NCI-H128 (cell line): ENCODE results near the gene KRT17.
A peak's percentile ranks its signal among the peaks of the same experiment; 100 is the strongest.
"Not testable (repeated sequence)": the region's sequence is repeated elsewhere in the genome, so short reads cannot be mapped to it uniquely, and the experiment has no call there.

ENCODE experiments used
- DNase-seq: peaks from one replicate; lab custom pipeline; 2025; ENCODE audit not compliant: unreplicated experiment; lab: John Stamatoyannopoulos, UW

Gene KRT17

DNA sequence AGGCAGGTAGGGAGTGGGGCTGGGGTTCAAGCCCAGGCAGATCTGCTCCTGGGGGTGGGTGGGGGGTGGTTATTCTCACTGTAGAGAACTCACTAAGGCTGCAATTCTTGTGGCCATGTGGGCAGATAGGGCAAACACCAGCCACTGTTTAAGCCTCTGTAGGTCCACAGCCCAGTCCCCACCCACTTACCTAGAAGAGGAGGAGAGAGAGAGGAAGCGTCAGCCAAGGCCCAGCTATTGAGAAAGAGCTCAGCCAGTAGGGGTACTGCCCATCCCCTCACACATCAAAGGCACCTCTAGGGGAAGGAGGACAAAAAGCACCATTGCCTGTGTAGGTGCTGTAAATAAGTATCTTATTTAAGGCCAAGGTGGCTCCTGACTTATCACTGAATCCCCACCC lies 24.7 kb downstream of the KRT17 start:
- DNase-seq, result no peak

GRCh38 chr17:41595585-41595984 lies 28.8 kb downstream of the KRT17 start:
- DNase-seq, result no peak

DNA sequence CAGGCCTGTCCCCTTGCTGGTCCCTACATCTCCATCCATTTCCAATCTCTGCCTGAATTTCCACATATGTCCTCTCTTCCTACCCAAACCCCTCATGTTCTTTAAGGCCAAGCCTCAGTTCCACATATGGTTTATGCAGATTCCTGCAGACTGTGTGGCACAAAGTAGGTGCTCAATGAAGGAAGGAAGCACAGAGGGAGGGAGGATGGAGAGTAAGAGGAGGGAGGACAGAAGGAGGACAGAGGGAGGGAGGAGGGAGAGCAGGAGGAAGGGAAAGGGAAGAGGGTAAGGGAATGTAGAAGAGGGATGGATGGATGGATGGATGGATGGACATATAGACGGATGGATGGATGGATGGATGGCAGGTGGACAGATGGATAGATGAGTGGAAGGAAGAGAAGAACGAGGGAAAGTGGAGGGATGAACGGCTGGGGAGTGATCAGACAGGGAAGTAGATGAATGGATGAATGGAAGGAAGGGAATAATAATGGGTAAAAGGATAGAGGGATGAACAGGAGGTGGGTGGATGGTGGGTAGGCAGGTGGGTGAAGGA lies 29.9 kb downstream of the KRT17 start:
- no peak for DNase-seq

GRCh38 chr17:41593306-41593981 lies 30.9 kb downstream of the KRT17 start:
- no peak for DNase-seq

DNA sequence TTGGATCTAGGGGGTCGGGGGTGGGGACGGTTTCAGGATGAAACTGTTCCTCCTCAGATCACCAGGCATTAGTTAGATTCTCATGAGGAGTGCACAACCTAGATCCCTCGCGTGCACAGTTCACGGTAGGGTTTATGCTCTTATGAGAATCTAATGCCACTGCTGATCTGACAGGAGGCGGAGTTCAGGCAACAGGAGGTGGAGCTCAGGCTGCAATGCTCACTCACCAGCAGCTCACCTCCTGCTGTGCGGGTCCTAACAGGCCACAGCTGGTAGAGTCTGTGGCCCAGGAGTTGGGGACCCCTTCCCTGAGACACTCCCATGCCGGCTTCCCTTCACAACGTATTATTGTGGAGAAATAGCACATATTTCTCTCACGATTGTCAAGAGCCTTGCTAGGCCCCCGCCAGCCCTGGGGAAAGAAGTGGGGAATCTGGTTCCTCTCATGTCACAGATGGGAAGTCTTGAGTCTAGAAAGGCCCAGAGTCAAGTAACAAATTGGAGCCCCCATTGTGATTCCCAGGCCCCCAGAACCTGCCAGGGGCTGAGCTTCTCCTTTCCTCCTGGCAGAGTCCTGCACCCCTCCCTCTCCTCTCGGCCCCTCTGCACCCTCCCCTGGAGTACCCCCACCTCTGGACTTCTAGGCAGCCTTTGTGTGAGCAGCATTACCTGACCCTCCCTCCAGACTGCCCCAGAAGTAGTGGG lies 31.6 kb downstream of the KRT17 start:
- DNase-seq, result no peak

DNA sequence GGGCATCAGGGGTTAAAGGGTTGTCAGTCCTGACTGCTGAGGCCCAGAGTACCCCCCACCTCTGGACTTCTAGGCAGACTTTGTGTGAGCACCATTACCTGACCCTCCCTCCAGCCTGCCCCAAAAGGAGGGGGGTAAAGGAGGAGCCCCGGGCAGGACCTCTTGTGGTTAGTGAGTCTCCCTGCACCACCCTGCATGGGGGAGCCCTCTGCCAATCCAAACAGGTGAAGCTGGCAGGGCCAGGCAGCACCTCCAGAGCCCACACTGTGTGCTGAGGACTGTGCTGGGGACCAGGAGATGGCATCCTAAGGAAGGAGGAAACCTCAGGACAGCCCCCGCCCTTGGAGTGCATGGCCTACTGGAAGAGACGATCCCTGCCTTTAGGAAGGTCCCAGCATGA lies 35.1 kb downstream of the KRT17 start:
- no peak for DNase-seq

DNA sequence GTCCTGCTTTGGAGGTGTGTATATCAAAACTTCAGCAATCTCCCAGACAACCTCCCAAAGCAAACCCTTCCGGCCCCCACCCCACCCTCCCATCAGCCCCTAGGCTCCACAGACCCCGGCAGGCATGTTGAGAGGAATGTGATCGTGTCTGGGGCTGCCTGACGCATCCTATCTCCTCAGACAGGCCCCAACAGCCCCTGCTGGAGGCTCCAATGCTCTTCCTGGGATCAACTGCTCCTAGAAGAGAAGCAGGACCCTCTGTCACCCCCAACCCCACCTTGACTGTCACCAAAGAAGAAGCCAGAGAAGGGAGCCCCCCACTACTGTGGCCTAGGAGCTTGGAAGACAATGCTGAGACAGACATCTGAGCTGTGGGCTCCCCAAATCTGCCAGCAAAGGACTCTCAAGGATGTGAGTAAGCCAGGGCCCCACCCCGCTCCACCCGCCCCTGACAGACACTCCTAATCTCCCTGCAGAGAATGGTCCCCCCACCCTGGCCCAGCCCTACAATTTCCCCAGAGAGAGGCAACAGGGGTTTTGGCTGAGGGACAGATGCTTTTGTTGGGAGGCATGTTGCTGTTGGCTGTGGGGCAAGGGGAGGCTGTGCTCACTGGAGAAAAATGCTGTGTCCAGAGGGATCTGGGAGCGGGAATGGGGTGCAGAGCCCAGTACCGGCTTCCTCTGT lies 36.1 kb downstream of the KRT17 start:
- no peak for DNase-seq

DNA sequence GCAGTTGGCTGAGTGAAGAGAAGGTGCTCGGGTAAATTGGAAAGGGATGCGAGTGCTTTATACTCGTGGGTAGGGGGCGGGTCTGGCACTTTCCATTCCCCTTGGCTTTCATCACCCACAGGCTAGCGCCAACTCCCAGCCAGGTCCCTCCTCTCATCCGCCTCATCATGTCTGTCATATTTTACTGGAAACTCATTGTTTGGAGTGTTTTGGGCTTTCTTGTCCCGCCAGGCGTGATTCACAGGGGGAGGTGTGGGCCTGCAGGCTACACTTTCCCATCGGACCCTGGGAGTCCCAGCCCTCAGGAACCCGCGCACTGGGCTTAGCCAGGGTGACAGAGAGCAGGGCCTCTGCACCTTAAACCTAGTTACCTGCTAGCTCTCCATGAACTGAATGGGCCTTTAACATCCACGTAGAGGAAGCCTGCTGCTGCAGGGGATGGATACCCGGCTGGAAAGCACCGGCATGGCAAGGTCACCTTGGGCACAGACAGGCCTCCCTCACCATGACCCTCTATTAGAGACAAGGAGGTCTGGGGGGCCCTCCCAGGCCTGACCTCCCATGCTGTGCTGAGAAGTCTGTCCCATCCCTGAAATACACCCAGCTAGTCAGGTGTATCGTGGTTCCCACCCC lies 37.4 kb downstream of the KRT17 start, which contains the start of gene KRT14:
TSS of gene KRT14 (minus strand) at position 33 of the 633 bp plus-strand sequence. CDS start 61 bp downstream, outside the sequence.
- no peak for DNase-seq

DNA sequence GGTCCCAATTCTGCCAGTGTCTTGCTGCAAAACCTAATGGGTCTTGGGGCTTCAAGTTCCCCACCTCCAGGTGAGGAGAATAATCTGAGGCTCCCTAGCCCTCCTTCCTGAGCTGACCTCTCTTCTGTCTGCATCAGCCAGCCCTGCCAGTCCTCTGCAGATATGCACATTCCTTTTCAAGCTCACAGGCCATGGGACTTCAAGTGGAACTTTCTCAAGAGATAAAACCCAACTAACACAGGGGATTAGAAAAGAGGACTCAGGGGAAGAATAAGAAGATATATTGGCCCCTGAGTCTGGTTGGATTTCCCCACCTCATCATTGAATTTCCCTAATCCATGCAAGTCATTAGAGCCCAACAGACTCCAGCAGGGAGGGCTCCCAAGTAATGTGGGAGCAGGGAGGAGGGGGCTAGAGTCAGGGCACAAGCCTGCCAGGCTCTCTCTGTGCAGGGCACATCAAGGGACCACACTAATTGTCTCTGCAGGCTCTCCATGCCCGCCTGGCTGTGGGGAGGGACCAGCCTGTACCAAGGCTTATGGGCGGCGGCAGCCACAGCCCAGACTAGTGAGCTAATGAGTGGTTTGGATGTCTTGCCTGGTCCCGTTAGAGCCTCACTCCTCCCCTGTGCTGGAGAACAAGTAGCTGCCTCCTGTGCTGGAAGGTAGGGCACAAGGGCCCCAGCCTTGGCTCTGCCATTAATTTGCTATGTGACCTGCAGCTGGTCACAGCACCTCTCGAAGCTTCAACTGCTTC lies 38.9 kb downstream of the KRT17 start:
- no peak for DNase-seq

- DNase-seq, result not testable (repeated sequence)
Measured at GRCh38 chr17:41584331-41584927, 39.9 kb downstream of the KRT17 start.

GRCh38 chr17:41583137-41584127 lies 40.9 kb downstream of the KRT17 start:
- no peak for DNase-seq

DNA sequence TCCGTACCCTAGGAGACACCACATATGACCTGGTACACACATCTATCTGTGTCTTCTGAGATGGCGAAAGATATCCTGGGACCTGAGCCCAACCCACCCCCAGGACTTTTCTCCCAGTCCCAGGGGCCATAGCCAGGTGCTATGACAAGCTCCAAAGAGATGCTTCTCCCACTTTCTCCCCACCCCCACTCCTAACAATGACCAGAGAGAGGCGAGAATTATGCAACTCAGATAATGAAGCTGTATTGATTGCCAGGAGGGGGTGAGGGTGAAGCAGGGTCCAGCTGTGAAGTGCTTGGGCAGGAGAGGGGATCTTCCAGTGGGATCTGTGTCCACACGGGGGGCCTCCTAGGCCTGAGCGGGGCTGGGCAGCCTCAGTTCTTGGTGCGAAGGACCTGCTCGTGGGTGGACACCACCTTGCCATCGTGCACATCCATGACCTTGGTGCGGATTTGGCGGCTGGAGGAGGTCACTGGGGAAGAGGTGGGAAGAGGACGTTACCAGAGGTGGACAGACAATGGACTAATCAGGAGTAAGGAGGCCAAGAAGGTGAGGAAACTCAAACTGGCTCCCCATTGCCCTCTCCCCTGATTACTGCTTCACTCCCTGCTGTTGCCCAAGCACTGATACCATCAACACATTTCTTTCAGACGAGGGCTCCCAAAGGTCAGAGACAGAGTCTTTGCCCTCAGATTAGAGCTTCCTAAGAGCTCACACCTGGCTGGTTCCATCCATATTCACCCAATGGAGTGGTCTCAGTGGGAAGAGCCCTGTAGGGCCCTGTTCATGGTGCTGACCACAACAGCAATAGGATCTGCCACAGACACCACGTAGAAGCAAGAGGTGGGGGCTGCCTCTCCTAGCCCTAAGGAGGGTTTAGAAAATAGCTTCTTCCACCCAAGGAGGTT lies 42.1 kb downstream of the KRT17 start:
- DNase-seq, result not testable (repeated sequence)

DNA sequence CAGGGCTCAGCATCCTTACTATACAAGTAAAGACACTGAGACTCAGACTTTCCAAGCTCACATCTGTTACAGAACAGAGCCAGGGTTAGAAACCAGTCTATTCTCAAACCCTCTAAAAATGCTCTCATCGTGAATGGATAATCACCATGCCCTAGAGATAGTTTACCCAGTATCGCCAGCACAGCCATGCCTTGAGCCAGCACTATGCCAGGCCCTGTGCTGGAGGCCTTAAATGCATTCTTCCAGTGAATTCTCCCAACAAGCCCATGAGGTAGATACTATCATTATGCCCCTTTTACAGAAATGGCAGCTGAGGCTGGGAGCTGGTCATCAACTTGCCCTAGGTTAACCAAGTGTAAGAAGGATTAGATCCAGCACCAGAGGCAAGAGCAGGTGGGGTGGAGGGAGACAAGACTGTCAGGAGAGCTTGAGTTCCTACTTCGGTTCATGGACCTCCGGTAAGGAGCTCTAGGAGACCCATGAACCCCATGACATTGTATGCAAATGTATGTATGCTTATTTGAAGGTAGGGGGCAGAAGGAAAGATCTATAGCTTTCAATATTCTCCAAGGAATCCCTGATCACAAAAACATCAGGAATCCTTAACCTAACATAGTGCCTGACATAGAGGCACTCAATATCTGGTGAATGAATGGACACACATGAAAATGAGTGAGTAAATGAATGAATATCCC lies 42.9 kb downstream of the KRT17 start:
- no peak for DNase-seq

DNA sequence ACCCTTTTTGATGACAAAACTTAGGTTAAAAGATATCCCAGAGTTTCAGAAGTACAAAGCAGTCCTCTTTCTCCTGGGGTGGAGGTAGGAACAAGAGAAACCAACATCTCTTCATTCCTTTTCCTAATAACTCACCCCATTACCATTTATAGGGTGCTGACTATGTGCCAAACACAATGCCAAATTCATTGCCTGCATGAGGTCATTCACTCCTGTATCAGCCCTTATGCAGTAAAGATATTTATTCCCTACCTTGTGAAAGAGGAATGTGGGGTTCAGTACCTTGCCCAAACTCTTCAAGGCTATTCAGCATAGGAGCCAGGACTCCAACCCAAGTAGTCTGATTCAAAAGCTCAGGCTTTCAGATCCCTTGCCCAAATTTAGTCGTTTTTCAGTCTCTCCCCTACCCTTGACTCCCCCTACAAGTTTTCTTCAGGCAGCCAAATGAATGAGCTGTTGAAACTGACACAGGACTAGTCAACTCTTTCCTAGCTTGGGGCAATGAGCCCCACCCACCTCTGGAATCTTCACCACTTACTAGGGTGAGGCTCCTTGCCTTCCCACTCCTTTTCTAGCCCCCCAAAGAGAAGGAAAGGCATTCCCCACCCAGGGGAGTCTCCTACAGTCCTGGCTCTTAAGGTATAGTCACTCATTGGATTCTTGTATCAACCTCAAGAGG lies 43.5 kb downstream of the KRT17 start:
- DNase-seq, result no peak

GRCh38 chr17:41580244-41580575 lies 44.2 kb downstream of the KRT17 start:
- DNase-seq, result no peak

- peak; percentile 13 for DNase-seq
Measured at GRCh38 chr17:41579484-41580243, 44.7 kb downstream of the KRT17 start.
